Stromal cell of bone marrow (primary cell): Measurements from ENCODE around the gene KCNH6.
A peak's percentile ranks its signal among the peaks of the same experiment; 100 is the strongest.

Source experiments
- DNase-seq: peaks from one replicate; pipeline ENCODE4 v3.0.0-alpha.2; 2012; ENCODE audit warnings: low read depth

KCNH6 gene, protein sequence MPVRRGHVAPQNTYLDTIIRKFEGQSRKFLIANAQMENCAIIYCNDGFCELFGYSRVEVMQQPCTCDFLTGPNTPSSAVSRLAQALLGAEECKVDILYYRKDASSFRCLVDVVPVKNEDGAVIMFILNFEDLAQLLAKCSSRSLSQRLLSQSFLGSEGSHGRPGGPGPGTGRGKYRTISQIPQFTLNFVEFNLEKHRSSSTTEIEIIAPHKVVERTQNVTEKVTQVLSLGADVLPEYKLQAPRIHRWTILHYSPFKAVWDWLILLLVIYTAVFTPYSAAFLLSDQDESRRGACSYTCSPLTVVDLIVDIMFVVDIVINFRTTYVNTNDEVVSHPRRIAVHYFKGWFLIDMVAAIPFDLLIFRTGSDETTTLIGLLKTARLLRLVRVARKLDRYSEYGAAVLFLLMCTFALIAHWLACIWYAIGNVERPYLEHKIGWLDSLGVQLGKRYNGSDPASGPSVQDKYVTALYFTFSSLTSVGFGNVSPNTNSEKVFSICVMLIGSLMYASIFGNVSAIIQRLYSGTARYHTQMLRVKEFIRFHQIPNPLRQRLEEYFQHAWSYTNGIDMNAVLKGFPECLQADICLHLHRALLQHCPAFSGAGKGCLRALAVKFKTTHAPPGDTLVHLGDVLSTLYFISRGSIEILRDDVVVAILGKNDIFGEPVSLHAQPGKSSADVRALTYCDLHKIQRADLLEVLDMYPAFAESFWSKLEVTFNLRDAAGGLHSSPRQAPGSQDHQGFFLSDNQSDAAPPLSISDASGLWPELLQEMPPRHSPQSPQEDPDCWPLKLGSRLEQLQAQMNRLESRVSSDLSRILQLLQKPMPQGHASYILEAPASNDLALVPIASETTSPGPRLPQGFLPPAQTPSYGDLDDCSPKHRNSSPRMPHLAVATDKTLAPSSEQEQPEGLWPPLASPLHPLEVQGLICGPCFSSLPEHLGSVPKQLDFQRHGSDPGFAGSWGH

DNA sequence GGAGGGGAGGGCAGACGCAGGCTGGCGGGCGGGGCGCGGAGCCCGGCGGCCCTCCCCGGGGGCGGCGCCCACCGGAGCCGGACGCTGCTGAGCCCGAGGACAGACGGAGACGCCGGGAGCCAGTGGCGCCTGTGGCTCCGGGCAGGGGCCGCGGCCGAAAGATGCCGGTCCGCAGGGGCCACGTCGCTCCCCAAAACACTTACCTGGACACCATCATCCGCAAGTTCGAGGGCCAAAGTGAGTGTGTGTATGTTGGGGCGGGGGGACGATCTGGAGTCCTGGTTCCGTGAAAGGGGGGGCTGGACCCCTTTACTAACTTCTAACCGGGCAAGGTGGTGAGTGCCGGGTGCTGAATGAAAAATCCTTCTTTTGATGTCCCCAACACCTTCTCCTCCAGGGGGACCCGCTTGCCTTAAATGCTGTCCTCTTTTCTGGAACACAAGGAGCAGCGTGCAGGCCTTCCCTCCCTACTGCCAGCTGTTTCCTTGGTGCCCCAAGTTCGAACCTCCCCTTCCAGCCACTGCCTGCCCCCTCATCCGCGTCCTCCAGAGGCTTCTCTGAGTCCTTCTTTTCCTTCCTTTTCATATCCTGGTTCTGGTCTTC is at the start of gene KCNH6:
TSS of gene KCNH6 (plus strand) at position 106 of the 603 bp plus-strand sequence. CDS start at position 162, 56 bp downstream.
- no peak for DNase-seq

DNA sequence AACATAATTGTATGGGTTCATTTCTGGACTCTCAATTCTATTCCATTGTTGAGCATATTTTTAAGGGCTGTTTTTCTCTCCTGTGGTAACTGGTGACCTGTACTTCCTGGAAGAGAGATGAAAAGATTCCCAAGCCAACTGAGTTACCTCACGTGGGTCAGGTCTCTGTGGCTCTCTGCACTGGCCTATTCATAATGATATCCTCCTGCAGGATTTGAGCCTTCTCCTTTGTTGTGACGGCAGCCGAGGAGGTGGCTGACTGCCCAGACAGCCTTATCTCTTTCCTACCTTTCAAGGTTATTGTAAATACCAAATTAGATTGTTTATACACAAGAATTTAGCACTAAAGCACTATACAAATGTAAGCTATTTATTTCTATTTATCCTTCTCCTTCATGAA is 49.0 kb upstream of the KCNH6 start:
- DNase-seq, result no peak

- no peak for DNase-seq
Measured at GRCh38 chr17:63474586-63475460, 48.3 kb upstream of the KCNH6 start.

DNA sequence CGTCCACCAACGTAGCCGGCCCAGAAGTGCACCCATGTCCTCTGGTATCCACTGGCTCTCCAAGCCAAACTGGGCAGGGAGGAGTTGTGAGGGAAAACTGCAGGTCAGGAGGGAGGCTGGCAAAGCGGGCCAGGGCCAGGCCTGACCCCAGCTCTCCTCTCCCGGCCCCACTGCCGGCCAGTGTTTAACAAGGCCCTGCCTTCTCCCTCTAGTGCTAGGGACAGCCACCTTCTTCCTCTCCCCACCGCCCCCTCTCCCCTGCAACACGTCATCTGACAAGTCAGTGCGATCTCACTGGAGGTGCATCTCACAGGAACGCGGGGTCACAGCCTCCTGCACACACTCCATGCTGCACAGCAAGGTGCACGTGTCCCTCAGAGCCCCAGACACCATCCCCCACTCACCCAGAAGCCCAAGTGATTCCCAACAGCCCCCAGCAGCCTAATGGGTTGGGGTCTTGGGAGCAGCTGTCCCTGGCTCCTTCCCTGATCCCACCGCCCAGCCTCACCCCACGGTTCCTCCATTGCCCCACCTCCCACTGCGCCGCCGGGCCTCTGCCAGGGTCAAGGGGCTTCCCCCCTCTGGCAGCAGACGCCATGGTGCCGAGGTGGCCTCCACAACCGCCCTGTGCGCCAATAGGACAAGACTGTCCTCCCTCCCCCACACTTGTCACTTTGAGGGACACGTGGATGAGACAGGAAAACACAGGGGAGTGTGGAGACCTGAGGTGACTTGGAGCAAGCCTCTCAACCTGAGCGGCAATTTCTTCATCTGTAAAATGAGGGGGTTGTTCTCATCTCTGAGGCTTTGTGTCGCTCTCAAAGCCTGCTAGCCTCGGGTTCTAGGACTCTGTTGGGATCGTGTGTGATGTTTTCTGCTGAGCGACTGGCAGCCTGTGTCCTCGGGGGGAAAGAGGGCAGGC is 47.4 kb upstream of the KCNH6 start:
- no peak for DNase-seq

DNA sequence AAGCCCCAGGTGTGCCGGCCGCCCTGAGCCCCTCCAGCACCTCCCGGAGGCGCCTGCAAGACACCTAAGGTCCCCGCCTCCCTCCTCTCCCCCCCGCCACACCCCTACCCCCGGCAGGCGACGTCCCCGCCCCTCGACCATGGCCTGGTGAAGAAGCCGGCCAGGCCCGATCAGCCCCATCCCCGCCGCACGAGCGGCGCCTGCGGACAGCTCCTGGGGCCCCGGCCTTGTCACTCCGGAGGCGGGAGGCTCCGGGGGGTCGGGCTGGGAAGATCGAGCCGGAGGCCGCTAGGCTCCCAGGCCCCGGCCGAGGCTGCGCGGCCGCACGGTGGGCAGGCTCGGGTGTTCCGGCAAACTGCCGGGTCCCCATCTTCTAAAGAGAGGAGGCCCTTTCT is 46.7 kb upstream of the KCNH6 start:
- DNase-seq, result no peak

DNA sequence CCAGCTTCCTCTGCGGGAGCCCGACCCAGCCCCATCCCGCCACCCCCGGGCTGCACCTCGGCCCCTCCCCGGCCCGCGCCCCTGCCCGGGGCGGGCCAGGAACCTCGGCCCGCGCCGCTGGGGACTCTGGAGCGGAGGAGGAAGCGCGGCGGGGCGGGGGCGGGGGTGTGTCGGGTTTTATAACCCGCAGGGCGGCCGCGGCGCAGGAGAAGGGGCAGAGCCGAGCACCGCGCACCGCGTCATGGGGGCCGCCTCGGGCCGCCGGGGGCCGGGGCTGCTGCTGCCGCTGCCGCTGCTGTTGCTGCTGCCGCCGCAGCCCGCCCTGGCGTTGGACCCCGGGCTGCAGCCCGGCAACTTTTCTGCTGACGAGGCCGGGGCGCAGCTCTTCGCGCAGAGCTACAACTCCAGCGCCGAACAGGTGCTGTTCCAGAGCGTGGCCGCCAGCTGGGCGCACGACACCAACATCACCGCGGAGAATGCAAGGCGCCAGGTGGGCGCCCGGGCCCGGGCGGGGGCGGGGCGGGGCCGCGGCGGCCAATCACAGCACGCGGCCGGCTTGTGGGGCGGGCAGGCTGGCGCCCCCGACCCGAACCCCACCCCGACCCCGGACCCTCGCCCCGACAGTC is 46.2 kb upstream of the KCNH6 start, which contains the start of gene ACE:
TSS of gene ACE (plus strand) at position 208 of the 626 bp plus-strand sequence. CDS start at position 242, 34 bp downstream.
- DNase-seq, result no peak

DNA sequence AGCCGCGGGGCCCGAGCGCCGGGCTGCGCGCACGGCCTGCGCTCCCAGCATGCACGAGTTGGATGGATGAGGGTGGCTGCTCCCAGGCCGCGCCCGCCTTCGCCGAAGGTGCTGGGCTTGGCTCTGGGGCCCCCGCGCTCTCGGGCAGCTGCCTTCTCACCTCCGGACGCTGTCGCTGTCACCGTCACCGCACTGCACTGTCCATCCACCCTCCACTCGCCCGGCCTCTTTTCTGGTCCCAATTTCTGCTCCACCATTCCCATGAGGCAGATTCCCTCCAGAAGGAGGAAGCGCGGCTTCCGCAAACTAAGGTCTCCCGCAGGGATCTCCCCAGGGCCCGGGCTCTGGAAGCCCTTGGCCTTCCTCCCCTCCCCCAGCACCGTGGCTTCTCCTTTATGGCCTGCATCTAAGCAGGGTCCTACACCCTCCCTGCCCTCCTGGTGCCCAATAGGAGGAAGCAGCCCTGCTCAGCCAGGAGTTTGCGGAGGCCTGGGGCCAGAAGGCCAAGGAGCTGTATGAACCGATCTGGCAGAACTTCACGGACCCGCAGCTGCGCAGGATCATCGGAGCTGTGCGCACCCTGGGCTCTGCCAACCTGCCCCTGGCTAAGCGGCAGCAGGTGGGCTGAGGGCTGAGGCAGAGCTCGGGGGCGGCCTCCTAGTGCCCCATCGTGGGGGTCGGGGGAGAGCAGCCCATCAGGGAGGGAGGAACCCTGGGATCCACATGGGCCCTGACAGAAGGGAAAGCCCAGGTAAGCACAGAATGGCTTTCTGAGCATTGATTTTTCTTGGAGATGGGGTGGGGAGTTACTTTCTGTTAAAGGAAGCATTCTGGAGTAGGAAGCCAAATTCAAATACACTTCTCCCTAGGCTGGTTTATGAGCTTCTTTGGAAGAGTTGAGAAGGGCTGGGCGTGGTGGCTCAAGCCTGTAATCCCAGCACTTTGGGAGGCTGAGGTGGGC is 45.4 kb upstream of the KCNH6 start:
- no peak for DNase-seq

GRCh38 chr17:63478814-63479494 is 44.2 kb upstream of the KCNH6 start:
- peak; percentile 84 for DNase-seq

- no peak for DNase-seq
Measured at GRCh38 chr17:63479495-63480184, 43.5 kb upstream of the KCNH6 start.

- DNase-seq, result no peak
Measured at GRCh38 chr17:63480192-63480784, 42.9 kb upstream of the KCNH6 start.

- no peak for DNase-seq
Measured at GRCh38 chr17:63480826-63481487, 42.2 kb upstream of the KCNH6 start.

DNA sequence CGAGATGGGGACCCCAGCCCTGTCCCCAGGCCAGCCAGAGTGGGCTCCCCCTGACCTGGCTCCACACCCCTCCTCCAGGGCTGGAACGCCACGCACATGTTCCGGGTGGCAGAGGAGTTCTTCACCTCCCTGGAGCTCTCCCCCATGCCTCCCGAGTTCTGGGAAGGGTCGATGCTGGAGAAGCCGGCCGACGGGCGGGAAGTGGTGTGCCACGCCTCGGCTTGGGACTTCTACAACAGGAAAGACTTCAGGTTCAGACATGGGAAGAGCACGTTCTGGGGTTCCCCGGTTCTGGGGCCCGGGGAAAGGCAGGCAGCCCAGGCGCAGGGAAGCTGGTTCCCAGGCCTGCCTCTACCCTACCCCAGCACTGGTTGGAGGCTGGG is 41.7 kb upstream of the KCNH6 start:
- no peak for DNase-seq

DNA sequence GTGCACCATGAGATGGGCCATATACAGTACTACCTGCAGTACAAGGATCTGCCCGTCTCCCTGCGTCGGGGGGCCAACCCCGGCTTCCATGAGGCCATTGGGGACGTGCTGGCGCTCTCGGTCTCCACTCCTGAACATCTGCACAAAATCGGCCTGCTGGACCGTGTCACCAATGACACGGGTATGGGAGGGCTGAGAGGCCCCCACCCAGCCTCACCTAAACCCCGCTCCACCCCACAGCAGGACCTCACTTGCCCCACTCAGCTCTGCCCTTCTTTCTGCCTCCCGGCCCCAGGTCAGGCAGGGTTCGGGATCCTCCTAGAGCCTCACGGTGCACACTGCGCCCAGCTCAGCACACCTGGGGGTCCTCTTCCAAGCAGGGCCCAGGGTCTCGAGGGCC is 40.6 kb upstream of the KCNH6 start:
- DNase-seq, result no peak

GRCh38 chr17:63483038-63483437 is 40.1 kb upstream of the KCNH6 start:
- DNase-seq, result no peak

DNA sequence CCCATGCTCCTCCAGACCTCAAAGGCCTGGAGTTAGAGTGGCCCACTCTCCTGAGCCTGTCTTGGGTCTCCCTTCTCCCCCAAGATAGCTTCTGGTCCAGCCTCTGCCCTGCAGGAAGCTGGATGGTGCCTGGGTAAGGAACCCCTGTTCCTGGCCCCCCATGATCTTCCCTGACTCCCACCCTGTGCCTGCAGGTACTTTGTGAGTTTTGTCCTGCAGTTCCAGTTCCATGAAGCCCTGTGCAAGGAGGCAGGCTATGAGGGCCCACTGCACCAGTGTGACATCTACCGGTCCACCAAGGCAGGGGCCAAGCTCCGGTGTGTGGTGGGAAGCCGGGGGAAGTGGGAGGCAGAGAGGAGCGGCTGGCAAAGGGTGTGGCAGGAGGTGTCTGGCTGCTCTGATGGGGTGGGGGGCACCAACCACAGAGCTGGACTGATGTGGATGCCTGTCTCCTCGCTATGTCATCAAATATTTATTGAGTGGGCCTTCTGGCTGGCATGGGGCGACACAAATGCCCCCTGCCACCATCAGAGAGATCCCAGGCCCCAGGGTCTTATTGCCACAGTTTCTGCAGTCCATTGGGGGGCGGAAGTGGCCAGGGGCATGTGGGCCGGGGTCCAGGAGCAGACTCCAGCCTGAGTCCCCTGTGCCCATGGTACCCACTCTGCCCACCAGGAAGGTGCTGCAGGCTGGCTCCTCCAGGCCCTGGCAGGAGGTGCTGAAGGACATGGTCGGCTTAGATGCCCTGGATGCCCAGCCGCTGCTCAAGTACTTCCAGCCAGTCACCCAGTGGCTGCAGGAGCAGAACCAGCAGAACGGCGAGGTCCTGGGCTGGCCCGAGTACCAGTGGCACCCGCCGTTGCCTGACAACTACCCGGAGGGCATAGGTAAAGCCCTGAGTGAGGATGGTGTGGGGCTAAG is 39.2 kb upstream of the KCNH6 start:
- no peak for DNase-seq
